ENCODE data around the gene STMP1.

The STMP1 gene

DNA sequence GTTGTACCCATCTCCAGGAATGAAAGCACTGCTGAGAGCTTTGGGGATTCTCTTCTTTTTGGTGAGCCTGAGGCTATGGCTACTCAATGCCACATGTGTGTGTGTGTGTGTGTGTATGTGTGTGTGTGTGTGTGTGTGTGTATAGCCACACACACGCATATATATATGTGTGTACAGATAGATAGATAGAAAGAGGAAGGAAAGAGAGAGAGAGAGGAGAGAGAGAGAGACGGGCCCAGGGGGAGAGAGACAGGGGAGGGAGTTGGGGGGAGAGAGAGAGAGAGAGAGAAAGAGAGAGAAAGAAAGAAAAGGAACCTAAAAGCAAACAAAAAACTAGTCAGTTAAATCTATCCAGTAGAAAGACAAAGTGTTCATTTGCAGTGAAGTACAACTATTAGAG is 57.4 kb downstream of the STMP1 start:
- no peak for DNase-seq (ENCODE audit: low read depth)

DNA sequence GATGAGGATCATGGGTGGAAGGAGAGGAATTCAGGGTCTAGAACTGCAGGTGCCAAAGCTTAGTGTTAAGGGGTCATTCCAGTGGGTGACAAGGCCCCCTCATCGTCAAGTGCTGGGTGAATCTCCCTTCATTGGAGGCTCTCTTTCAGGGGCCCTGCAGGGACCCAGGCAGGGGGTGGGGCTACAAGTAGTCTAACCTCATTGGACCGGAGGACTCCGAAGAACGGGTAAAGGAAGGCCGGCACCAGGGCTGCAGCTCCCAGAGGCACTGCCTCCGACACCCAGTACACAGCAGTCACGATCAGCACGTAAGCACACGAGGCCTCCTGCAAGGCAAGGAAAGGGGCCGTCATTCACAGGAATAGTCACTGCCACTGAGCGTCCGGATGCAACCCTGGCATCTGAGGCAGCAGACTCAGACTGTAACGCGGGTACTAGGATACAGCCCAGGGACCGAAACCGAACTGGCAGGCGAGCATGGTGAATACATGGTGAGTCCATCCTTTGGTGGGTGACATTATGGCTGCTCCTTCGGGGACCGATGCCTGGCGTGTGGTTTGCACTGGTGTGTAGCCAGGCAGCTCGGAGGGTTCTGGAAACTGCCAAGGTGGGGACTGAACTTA is 59.0 kb downstream of the STMP1 start:
- DNase-seq (ENCODE audit: low read depth) = no peak

DNA sequence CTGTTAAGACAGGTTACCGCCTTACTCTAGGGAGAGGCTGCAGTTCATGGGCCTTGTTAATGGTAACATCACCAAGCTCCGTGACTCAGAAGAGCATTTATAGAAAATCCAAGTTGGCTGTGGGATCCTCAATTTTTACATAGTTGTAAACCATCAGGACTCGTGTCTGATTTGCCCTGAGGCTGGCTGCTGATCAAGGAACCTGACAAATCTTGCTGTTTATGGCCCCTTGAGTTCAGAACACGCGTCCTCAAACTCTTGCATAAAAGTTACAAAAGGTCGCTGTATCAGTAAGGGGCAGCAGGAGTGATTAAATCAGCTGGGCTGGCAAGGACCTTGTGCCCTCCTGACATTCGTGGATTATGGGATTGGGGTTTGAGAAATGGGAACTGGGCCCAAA is 61.1 kb downstream of the STMP1 start:
- no peak for DNase-seq (ENCODE audit: low read depth)
